Breast epithelium (tissue), 4 donors: ENCODE results near the gene ASPHD1. TPM values are rescaled to one million over a fixed set of nuclear protein-coding genes. Genes with fewer than 3 reads are reported as not detected.
A peak's percentile ranks its signal among the peaks of the same experiment; 100 is the strongest.

ENCODE experiments used
- DNase-seq, 2 donors: peaks; one replicate each; pipeline ENCODE4 v3.0.0-alpha.2; 2019; ENCODE audit warnings: low spot score in 2 of 2
- H3K27ac ChIP-seq, 2 donors: fragments of 200-600 bp; sonication (generic) in 1 of 2; one replicate each; pipeline ENCODE4 v1.5.1; 2016 to 2019; ENCODE audit warnings: mild to moderate bottlenecking in 1 of 2
- H3K27me3 ChIP-seq, 2 donors: fragments of 200-600 bp; sonication (generic) in 1 of 2; one replicate each; pipeline versions ENCODE4 v1.5.1 to v1.6.0; 2017 to 2019; ENCODE audit warnings: control low read depth in 1 of 2, mild to moderate bottlenecking in 1 of 2
- H3K36me3 ChIP-seq: fragments of 200-600 bp; one replicate; pipeline ENCODE4 v1.5.1; 2019
- H3K4me1 ChIP-seq, 2 donors: fragments of 200-600 bp; sonication (generic); one replicate each; pipeline ENCODE4 v1.5.1; 2016 to 2019; ENCODE audit warnings: control low read depth in 1 of 2
- H3K4me3 ChIP-seq, 3 donors: fragments of 200-600 bp; sonication (generic); 1 replicate in 2 of 3; 2 replicates in 1 of 3; pipeline ENCODE4 v1.5.1; 2016 to 2019; ENCODE audit warnings: mild to moderate bottlenecking in 3 of 3, moderate library complexity in 2 of 3
- H3K9me3 ChIP-seq, 2 donors: fragments of 200-600 bp; sonication (generic) in 1 of 2; one replicate each; pipeline ENCODE4 v1.5.1; 2016 to 2019; ENCODE audit warnings: control low read depth in 1 of 2
- POLR2A ChIP-seq: fragments of 450-650 bp; IDR thresholded peaks from one replicate; pipeline ENCODE4 v1.6.1; 2016; ENCODE audit warnings: antibody characterized with exemption, mild to moderate bottlenecking, moderate library complexity
- POLR2AphosphoS5 ChIP-seq, 3 donors: sonication (generic); formaldehyde crosslinking; IDR thresholded peaks; one replicate each; pipeline ENCODE4 v1.6.1; 2017; ENCODE audit warnings: antibody characterized with exemption in 3 of 3
- intact Hi-C: fragments of 100-400 bp; cut with DNase I; formaldehyde crosslinking; loops from one replicate; pipeline ENCODE4 v1.15.1; 2023; ENCODE audit warnings: low total_unique reads
- total RNA-seq, 3 donors: library from RNA; depleted of rRNA; stranded (reverse); fragments of >200 nt; gene quantifications; one replicate each; pipeline ENCODE4 v1.1.0, GENCODE V29; 2016
- TF ChIP-seq, protein P1 (sequence below), 3 donors: fragments of 450-650 bp; IDR thresholded peaks; one replicate each; pipeline ENCODE4 v1.5.1; 2016 to 2017; ENCODE audit warnings: antibody characterized with exemption in 3 of 3, mild to moderate bottlenecking in 3 of 3, moderate library complexity in 3 of 3

Gene ASPHD1
- total RNA-seq, 3 donors from 2014 or later, result 1.3 to 2.5 TPM; not detected in 1

DNA sequence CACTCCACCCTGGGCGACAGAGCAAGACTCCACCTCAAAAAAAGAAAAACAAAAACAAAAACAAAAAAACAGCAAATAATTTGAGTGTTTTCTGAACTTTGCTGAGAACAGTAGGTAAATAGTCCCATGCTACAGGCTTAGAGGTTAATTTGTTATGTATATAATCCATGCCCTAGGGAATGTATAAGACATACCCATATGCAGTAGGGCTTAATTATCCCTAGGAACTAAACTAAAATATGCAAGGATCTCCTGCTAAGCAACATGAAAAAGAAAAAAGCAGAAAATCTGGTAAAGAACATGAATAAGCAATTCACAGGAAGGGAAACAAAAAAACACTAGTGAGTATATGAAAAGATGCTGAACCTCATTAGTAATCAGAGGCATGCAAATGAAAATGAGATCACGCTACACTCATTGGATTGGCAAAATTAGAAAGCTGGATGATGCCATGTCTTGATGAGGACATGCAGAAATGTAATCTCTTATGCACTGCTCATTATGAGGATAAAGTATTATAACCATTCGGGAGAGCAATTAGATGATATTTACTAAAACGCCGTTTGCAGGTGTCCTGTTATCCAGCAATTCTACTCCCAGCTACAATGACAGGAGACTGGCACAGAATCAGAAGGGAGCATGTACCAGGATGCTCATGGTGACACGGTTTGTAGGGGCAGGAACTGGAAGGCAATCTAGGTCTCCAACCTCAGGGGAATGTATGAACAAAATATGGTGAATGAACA, 20.2 kb downstream of the ASPHD1 start:
- no peaks in the 10 kb centered on the region for H3K27me3 ChIP-seq
- TF ChIP-seq POLR2A (no peak), POLR2AphosphoS5 (IDR thresholded peaks at IDR 0.05) (no peak)
- TF ChIP-seq, protein P1, sequence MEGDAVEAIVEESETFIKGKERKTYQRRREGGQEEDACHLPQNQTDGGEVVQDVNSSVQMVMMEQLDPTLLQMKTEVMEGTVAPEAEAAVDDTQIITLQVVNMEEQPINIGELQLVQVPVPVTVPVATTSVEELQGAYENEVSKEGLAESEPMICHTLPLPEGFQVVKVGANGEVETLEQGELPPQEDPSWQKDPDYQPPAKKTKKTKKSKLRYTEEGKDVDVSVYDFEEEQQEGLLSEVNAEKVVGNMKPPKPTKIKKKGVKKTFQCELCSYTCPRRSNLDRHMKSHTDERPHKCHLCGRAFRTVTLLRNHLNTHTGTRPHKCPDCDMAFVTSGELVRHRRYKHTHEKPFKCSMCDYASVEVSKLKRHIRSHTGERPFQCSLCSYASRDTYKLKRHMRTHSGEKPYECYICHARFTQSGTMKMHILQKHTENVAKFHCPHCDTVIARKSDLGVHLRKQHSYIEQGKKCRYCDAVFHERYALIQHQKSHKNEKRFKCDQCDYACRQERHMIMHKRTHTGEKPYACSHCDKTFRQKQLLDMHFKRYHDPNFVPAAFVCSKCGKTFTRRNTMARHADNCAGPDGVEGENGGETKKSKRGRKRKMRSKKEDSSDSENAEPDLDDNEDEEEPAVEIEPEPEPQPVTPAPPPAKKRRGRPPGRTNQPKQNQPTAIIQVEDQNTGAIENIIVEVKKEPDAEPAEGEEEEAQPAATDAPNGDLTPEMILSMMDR (IDR thresholded peaks at IDR 0.05), result no peak
- no peak overlapping the region for H3K27ac ChIP-seq
- no peak overlapping the region for H3K4me3 ChIP-seq
- intact Hi-C loops, result no loop called here
- no peaks in the 10 kb centered on the region for H3K4me1 ChIP-seq
- H3K9me3 ChIP-seq, result no peaks in the 10 kb centered on the region
- DNase-seq, result no peak
- H3K36me3 ChIP-seq, result no peaks in the 10 kb centered on the region

DNA sequence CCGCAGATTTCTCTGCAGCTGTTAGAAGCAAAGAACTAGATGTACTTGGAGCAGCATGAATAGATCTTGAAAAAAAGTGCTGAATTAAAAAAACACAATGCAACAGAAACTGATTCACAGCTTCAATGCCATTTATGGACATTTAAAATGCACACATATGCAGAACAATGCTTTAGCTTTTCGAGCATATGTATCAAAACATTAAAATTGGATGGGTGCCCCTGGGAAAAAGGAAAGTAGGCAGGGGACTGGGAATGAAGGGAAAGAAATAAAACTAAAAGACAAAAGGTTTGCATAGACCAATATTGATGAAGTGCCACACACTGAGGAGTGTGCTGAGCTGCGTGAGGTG, 20.7 kb downstream of the ASPHD1 start:
- Histone ChIP-seq H3K27me3 (no peaks in the 10 kb centered on the region), H3K27ac (no peak overlapping the region), H3K9me3 (no peaks in the 10 kb centered on the region), H3K36me3 (no peaks in the 10 kb centered on the region), H3K4me3 (no peak overlapping the region), H3K4me1 (no peaks in the 10 kb centered on the region)
- intact Hi-C loops, result no loop called here
- DNase-seq, result no peak
- TF ChIP-seq, protein P1 (IDR thresholded peaks at IDR 0.05), result no peak
- TF ChIP-seq POLR2AphosphoS5 (IDR thresholded peaks at IDR 0.05) (no peak), POLR2A (no peak)

DNA sequence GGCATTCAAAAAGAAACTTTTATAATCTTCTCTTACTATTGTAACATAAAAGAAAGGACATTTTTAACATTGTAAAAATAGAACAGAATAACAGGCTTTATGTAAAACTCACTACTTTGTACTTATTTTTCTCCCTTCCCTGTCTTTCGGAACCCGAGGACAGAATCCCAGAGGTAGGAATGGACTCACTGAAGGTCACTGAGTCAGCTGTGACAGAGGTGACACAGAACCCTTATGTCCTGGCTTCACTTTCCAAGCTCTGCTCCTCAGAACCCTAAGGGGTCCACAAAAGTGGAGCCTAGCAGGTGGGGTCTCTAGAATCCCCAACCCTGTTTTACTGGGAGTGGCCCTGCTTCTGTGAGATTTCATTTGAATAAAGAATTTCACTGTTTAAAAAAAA, 22.0 kb downstream of the ASPHD1 start:
- intact Hi-C loops, result no loop called here
- peak in 1 of 2 donors; percentile 10 for DNase-seq
- Histone ChIP-seq H3K27me3 (no peaks in the 10 kb centered on the region), H3K36me3 (no peaks in the 10 kb centered on the region), H3K27ac (no peak overlapping the region), H3K9me3 (no peaks in the 10 kb centered on the region), H3K4me3 (no peak overlapping the region), H3K4me1 (peaks cover 0 to 6% of the 10 kb centered on the region in 2 donors)
- TF ChIP-seq POLR2A (no peak), POLR2AphosphoS5 (IDR thresholded peaks at IDR 0.05) (no peak)
- TF ChIP-seq, protein P1 (IDR thresholded peaks at IDR 0.05), result no peak

DNA sequence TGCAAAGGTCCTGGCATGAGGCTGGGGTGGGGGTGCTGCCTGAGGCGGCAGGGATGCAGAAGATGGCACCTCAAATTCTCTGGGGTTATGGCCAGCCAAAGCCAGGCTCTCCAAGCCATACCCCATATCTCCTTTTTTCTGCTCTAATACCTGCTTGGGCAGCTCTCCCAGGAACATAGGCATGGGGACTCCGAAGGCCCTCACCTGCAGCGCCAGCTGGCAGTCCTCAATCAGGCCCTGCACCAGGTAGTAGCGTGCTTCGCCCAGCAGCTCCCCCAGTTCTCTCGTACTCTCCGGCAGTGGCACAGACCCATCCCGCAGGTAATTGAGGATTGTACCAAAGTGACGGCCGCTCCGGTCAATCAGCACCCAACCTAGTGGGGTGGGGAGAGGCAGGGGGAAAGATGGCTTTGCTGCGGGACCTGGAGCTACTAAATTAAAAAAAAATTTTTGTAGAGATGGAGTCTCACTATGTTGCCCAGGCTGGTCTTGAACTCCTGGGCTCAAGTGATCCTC, 22.8 kb downstream of the ASPHD1 start:
- no peaks in the 10 kb centered on the region for H3K36me3 ChIP-seq
- TF ChIP-seq POLR2AphosphoS5 (IDR thresholded peaks at IDR 0.05) (no peak), POLR2A (no peak)
- TF ChIP-seq, protein P1 (IDR thresholded peaks at IDR 0.05), result no peak
- no peak overlapping the region for H3K4me3 ChIP-seq
- peaks cover 0 to 10% of the 10 kb centered on the region in 2 donors for H3K4me1 ChIP-seq
- no peaks in the 10 kb centered on the region for H3K9me3 ChIP-seq
- peak in 1 of 2 donors; percentile 41 for DNase-seq
- intact Hi-C loops, result no loop called here
- H3K27me3 ChIP-seq, result no peaks in the 10 kb centered on the region
- no peak overlapping the region for H3K27ac ChIP-seq

DNA sequence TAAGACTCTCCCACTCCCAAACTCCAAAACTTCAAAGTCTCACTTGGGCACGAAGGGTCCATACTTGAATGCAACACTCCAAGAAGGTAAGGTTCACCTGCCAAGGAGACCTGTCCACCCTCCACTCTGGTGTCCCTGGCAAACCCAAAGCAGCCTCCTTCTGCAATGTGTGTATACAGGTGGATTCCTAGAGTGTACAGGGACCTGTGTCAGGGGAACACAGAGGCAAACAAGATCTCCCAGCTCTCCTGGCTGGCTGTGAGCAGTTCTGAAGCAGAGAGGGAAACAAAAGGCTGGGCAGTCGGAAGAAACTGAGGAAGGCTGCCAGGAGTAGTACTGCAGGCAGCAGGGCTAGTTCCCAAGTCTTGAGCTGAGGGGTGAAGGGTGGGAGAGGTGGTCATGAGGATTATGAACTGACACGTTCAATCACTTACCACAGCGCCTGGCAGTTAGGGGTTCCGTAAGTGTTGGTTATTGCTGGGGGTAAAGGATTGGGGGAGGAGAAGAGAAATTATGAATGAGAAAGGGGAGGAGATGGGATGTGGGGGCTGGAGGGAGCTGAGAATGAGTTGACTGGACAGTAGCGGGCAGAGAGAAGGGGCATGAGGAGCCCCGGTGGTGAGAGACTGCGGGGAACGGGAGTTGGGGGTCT, 24.9 kb downstream of the ASPHD1 start:
- Histone ChIP-seq H3K4me3 (peak overlapping the region; percentile 72 to 99 (median 90)), H3K27ac (no peak overlapping the region), H3K4me1 (peaks cover 0 to 10% of the 10 kb centered on the region in 2 donors), H3K27me3 (no peaks in the 10 kb centered on the region), H3K9me3 (no peaks in the 10 kb centered on the region), H3K36me3 (no peaks in the 10 kb centered on the region)
- DNase-seq, result peak in 1 of 2 donors; percentile 30
- TF ChIP-seq POLR2AphosphoS5 (IDR thresholded peaks at IDR 0.05) (no peak), POLR2A (no peak)
- TF ChIP-seq, protein P1 (IDR thresholded peaks at IDR 0.05), result no peak
- intact Hi-C loops, result loop anchor here (1.0 kb wide), 1 partner anchor 25 kb away; the partner anchor contains the start of gene ASPHD1
